ENCODE data around the gene COL6A3. TPM values are rescaled to one million over a fixed set of nuclear protein-coding genes. Genes with fewer than 3 reads are reported as not detected.

The COL6A3 gene
- polyA plus RNA-seq, 1 of the 3 experiments (the other 2 are of a cell fraction), result 18.5 TPM

DNA sequence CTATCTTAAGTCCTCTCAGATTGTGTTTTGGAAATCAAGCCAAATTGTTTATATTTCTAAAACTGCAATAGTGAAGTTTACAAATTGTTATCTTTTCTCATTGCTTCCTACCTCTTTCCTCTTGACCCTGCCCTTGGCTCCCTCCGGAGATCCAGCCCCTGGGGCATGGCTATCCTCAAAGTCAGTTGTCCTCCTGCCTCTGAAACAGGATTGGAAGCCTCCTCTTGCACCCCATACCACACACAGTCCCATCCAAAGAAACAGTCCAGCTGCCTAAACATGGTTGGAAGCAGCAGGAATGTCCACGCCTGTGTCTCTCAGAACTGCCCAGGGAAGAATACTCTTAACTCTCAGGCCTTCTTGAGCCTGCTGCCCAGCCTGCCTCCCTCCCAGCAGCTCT lies 30.1 kb upstream of the COL6A3 start:
- no peaks in the 10 kb centered on the region for H3K36me3 ChIP-seq (replicated peaks in 1 of 2; ENCODE audit: control insufficient read depth in 1 of 2, insufficient read depth in 2 of 2, low read length in 1 of 2)
- 88% methylated on average over 2 of the region's 2 CpGs for WGBS (ENCODE audit: low lambda C conversion rate)
- H3K9me3 ChIP-seq, result no peaks in the 10 kb centered on the region
- CTCF ChIA-PET, result interaction anchor here (1.5 to 5.2 kb wide), 3 partner anchors 7 to 31 kb away, joined by 6 to 27 read pairs (median 14); no protein-coding TSS in a partner anchor
- H3K4me1 ChIP-seq (ENCODE audit: control insufficient read depth in 1 of 2, insufficient read depth in 2 of 2, low read depth in 1 of 2, low read length in 1 of 2), result peaks cover 17 to 30% of the 10 kb centered on the region in 2 experiments
- TF ChIP-seq MXI1 (IDR thresholded peaks at IDR 0.05; ENCODE audit: low read depth, low read length), result no peak
- TF ChIP-seq SIN3A (IDR thresholded peaks at IDR 0.05; ENCODE audit: borderline replicate concordance, low read depth, low read length), result no peak
- TF ChIP-seq, protein P1, sequence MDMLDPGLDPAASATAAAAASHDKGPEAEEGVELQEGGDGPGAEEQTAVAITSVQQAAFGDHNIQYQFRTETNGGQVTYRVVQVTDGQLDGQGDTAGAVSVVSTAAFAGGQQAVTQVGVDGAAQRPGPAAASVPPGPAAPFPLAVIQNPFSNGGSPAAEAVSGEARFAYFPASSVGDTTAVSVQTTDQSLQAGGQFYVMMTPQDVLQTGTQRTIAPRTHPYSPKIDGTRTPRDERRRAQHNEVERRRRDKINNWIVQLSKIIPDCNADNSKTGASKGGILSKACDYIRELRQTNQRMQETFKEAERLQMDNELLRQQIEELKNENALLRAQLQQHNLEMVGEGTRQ (IDR thresholded peaks at IDR 0.05; ENCODE audit: borderline replicate concordance, low read depth, low read length), result no peak
- TF ChIP-seq, protein P2, sequence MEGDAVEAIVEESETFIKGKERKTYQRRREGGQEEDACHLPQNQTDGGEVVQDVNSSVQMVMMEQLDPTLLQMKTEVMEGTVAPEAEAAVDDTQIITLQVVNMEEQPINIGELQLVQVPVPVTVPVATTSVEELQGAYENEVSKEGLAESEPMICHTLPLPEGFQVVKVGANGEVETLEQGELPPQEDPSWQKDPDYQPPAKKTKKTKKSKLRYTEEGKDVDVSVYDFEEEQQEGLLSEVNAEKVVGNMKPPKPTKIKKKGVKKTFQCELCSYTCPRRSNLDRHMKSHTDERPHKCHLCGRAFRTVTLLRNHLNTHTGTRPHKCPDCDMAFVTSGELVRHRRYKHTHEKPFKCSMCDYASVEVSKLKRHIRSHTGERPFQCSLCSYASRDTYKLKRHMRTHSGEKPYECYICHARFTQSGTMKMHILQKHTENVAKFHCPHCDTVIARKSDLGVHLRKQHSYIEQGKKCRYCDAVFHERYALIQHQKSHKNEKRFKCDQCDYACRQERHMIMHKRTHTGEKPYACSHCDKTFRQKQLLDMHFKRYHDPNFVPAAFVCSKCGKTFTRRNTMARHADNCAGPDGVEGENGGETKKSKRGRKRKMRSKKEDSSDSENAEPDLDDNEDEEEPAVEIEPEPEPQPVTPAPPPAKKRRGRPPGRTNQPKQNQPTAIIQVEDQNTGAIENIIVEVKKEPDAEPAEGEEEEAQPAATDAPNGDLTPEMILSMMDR (IDR thresholded peaks at IDR 0.05), result no peak
- no peak for TF ChIP-seq POLR2AphosphoS5 (IDR thresholded peaks at IDR 0.05; ENCODE audit: low read depth, low read length)
- TF ChIP-seq TEAD4 (IDR thresholded peaks at IDR 0.05; ENCODE audit: borderline replicate concordance, insufficient read depth), result no peak
- no peak overlapping the region for H3K4me3 ChIP-seq (ENCODE audit: low read depth in 2 of 2, low read length in 1 of 2)
- no peak overlapping the region for H3K27ac ChIP-seq (ENCODE audit: low read depth in 2 of 2, low read length in 1 of 2)
- peaks cover 18% of the 10 kb centered on the region for H3F3A ChIP-seq (replicated peaks; ENCODE audit: insufficient read depth)
- POLR2A ChIA-PET, result no interaction called here
- no peak overlapping the region for H2AFZ ChIP-seq (ENCODE audit: low read depth)
- no peak overlapping the region for H3K9ac ChIP-seq
- H4K20me1 ChIP-seq (ENCODE audit: insufficient read depth), result no peaks in the 10 kb centered on the region
- no peak for DNase-seq
- H3K27me3 ChIP-seq (ENCODE audit: insufficient read depth), result no peaks in the 10 kb centered on the region
- H3K79me2 ChIP-seq (ENCODE audit: insufficient read depth), result no peaks in the 10 kb centered on the region
- no peak overlapping the region for H3K4me2 ChIP-seq
- H3K9me2 ChIP-seq, result no peaks in the 10 kb centered on the region

DNA sequence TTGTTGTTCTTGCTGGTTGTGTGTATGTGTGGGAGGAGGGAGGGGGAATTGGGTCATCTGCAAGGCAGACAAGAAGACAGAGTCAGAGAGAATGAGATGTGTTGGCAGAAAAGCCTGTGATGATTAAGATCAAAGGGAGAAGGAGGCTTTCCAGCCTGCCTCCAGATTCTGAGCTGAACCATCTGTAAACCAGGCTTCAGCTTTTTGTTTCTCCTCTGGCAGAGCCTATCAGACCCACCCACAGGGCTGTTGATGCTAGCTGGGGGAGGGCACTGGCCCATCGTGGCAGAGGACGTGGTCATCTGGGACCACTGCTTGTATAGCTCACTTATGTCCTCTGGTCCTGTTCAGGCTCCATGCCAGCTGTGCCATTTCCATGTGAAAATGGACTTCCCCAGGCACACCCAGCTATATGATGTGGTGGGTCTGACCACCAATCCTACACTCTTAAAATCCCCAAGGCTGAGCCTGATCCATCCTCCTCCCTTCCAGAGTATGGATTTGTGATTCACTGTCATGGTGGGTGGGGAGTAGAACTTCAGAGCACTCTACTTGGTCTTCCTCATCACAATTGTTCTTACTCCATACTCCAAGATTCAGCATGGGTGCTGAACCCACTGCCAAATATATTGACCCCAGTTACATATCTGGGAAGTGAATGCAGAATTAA lies 27.8 kb upstream of the COL6A3 start:
- CTCF ChIA-PET, result interaction anchor here (1.7 to 5.2 kb wide), 5 partner anchors 9 to 34 kb away, joined by 7 to 27 read pairs (median 10); no protein-coding TSS in a partner anchor
- TF ChIP-seq SIN3A (IDR thresholded peaks at IDR 0.05; ENCODE audit: borderline replicate concordance, low read depth, low read length) (no peak), FOXJ3 (CRISPR knock-in tag; IDR thresholded peaks at IDR 0.05) (peak; percentile 37; the same call in 1 of the 2 replicates), CHD2 (IDR thresholded peaks at IDR 0.05; ENCODE audit: low read length, partially characterized antibody) (peak; percentile 70), NFIC (IDR thresholded peaks at IDR 0.05; ENCODE audit: borderline replicate concordance) (peak; percentile 56; the same call in 1 of the 2 replicates), GATA2 (CRISPR knock-in tag; IDR thresholded peaks at IDR 0.05) (peak; percentile 75), TCF12 (IDR thresholded peaks at IDR 0.05) (peak; percentile 91), JUND (IDR thresholded peaks at IDR 0.05) (peak; percentile 27), EP300 (IDR thresholded peaks at IDR 0.05; ENCODE audit: borderline replicate concordance in 1 of 2, low read depth in 1 of 2, low read length in 1 of 2) (peak; percentile 32 to 63; a peak in 3 of 4 replicates), RCOR1 (IDR thresholded peaks at IDR 0.05; ENCODE audit: low read length) (peak; percentile 55), RAD21 (IDR thresholded peaks at IDR 0.05; ENCODE audit: low read length) (peak; percentile 1; the same call in 1 of the 2 replicates), POLR2AphosphoS5 (IDR thresholded peaks at IDR 0.05; ENCODE audit: low read depth, low read length) (0 out of 2 replicates have a peak, but pooled peaks have one; percentile 15)
- TF ChIP-seq, protein P3, sequence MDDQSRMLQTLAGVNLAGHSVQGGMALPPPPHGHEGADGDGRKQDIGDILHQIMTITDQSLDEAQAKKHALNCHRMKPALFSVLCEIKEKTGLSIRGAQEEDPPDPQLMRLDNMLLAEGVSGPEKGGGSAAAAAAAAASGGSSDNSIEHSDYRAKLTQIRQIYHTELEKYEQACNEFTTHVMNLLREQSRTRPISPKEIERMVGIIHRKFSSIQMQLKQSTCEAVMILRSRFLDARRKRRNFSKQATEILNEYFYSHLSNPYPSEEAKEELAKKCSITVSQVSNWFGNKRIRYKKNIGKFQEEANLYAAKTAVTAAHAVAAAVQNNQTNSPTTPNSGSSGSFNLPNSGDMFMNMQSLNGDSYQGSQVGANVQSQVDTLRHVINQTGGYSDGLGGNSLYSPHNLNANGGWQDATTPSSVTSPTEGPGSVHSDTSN (IDR thresholded peaks at IDR 0.05), result peak; percentile 76
- TF ChIP-seq, protein P4, sequence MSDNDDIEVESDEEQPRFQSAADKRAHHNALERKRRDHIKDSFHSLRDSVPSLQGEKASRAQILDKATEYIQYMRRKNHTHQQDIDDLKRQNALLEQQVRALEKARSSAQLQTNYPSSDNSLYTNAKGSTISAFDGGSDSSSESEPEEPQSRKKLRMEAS (IDR thresholded peaks at IDR 0.05; ENCODE audit: low read depth), result peak; percentile 12; the same call in 1 of the 2 replicates
- TF ChIP-seq, protein P5, sequence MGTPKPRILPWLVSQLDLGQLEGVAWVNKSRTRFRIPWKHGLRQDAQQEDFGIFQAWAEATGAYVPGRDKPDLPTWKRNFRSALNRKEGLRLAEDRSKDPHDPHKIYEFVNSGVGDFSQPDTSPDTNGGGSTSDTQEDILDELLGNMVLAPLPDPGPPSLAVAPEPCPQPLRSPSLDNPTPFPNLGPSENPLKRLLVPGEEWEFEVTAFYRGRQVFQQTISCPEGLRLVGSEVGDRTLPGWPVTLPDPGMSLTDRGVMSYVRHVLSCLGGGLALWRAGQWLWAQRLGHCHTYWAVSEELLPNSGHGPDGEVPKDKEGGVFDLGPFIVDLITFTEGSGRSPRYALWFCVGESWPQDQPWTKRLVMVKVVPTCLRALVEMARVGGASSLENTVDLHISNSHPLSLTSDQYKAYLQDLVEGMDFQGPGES (IDR thresholded peaks at IDR 0.05; ENCODE audit: low read depth, low read length), result no peak
- TF ChIP-seq, protein P2 (IDR thresholded peaks at IDR 0.05), result no peak
- Histone ChIP-seq H3K27me3 (ENCODE audit: insufficient read depth) (no peaks in the 10 kb centered on the region), H3F3A (replicated peaks; ENCODE audit: insufficient read depth) (peaks cover 24% of the 10 kb centered on the region), H4K20me1 (ENCODE audit: insufficient read depth) (no peaks in the 10 kb centered on the region), H3K4me3 (ENCODE audit: low read depth in 2 of 2, low read length in 1 of 2) (no peak overlapping the region), H3K9ac (peak overlapping the region; percentile 29; the same call in 1 of the 2 replicates), H3K27ac (ENCODE audit: low read depth in 2 of 2, low read length in 1 of 2) (peak overlapping the region; percentile 85 to 93), H3K36me3 (replicated peaks in 1 of 2; ENCODE audit: control insufficient read depth in 1 of 2, insufficient read depth in 2 of 2, low read length in 1 of 2) (no peaks in the 10 kb centered on the region), H3K79me2 (ENCODE audit: insufficient read depth) (no peaks in the 10 kb centered on the region), H3K4me1 (ENCODE audit: control insufficient read depth in 1 of 2, insufficient read depth in 2 of 2, low read depth in 1 of 2, low read length in 1 of 2) (peaks cover 17 to 34% of the 10 kb centered on the region in 2 experiments), H3K9me3 (no peaks in the 10 kb centered on the region), H2AFZ (ENCODE audit: low read depth) (0 out of 2 replicates have a peak overlapping the region, but pooled peaks have one; percentile 0), H3K9me2 (no peaks in the 10 kb centered on the region), H3K4me2 (peak overlapping the region; percentile 43)
- 31% methylated on average over 2 of the region's 2 CpGs for WGBS (ENCODE audit: low lambda C conversion rate)
- POLR2A ChIA-PET, result interaction anchor here (0.8 to 0.9 kb wide), 2 partner anchors 9 to 20 kb away, joined by 3 to 5 read pairs; no protein-coding TSS in a partner anchor
- peak; percentile 80 for DNase-seq

Data from SK-N-SH (cell line).